ENCODE data around the gene DPP4. TPM values are rescaled to one million over a fixed set of nuclear protein-coding genes. Genes with fewer than 3 reads are reported as not detected.

The DPP4 gene
- total RNA-seq, 4 donors from 2014 or later: 1.6 to 6.7 (median 3.2) TPM

DNA sequence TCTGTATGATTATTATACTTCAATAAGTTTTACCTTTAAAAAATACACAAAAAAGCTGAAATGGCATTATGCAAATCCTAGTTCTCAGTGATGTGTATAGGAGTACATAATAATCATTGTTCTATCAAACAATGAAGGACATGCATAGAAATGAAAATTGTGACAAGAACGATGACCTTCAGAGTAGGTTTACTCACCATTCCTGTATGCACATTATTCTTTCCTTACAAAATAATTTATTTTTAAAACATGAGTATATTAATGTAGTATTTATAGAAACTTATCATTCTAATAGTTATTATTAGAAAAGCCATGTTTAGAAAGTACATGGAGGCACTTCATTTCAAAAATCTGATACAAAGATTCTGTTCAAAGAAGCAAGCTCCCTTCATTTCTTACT lies 32.7 kb upstream of the DPP4 start:
- TF ChIP-seq, protein P1, sequence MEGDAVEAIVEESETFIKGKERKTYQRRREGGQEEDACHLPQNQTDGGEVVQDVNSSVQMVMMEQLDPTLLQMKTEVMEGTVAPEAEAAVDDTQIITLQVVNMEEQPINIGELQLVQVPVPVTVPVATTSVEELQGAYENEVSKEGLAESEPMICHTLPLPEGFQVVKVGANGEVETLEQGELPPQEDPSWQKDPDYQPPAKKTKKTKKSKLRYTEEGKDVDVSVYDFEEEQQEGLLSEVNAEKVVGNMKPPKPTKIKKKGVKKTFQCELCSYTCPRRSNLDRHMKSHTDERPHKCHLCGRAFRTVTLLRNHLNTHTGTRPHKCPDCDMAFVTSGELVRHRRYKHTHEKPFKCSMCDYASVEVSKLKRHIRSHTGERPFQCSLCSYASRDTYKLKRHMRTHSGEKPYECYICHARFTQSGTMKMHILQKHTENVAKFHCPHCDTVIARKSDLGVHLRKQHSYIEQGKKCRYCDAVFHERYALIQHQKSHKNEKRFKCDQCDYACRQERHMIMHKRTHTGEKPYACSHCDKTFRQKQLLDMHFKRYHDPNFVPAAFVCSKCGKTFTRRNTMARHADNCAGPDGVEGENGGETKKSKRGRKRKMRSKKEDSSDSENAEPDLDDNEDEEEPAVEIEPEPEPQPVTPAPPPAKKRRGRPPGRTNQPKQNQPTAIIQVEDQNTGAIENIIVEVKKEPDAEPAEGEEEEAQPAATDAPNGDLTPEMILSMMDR (IDR thresholded peaks at IDR 0.05): no peak
- no peak for TF ChIP-seq POLR2A (IDR thresholded peaks at IDR 0.05)
- TF ChIP-seq EP300 (IDR thresholded peaks at IDR 0.05): no peak
- no peak for TF ChIP-seq POLR2AphosphoS5 (IDR thresholded peaks at IDR 0.05)
- ATAC-seq: no peak
- Histone ChIP-seq H3K36me3 (no peaks in the 10 kb centered on the region), H3K27me3 (no peaks in the 10 kb centered on the region), H3K9me3 (no peaks in the 10 kb centered on the region), H3K27ac (no peak overlapping the region), H3K4me1 (no peaks in the 10 kb centered on the region), H3K4me3 (no peak overlapping the region)
- WGBS, 2 donors (ENCODE audit: low coverage in 1 of 2): 42 to 53% methylated on average over 1 of the region's 1 CpG

DNA sequence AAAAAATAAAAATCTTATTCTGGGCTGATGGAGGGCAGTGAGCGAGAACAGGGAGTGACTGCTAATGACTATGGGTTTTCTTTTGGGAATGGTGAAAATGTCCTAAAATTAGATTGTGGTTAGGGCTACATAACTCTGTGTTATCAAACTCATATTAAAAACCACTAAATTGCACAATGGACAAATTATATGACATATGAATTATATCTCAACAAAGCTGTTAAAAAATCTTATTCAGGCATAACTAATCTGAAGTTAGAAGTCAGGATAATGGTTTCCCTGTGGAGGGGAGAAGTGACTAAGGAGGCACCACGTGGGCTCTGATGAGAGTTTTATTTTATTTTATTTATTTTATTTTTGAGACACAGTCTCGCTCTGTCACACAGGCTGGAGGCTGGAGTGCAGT lies 32.1 kb upstream of the DPP4 start:
- H3K4me3 ChIP-seq: no peak overlapping the region
- WGBS, 2 donors (ENCODE audit: low coverage in 1 of 2): 40 to 48% methylated on average over 3 of the region's 3 CpGs
- no peak for TF ChIP-seq EP300 (IDR thresholded peaks at IDR 0.05)
- TF ChIP-seq, protein P1 (IDR thresholded peaks at IDR 0.05): no peak
- no peak for TF ChIP-seq POLR2AphosphoS5 (IDR thresholded peaks at IDR 0.05)
- TF ChIP-seq POLR2A (IDR thresholded peaks at IDR 0.05): no peak
- no peaks in the 10 kb centered on the region for H3K4me1 ChIP-seq
- ATAC-seq: no peak
- H3K9me3 ChIP-seq: no peaks in the 10 kb centered on the region
- no peaks in the 10 kb centered on the region for H3K27me3 ChIP-seq
- no peak overlapping the region for H3K27ac ChIP-seq
- no peaks in the 10 kb centered on the region for H3K36me3 ChIP-seq

DNA sequence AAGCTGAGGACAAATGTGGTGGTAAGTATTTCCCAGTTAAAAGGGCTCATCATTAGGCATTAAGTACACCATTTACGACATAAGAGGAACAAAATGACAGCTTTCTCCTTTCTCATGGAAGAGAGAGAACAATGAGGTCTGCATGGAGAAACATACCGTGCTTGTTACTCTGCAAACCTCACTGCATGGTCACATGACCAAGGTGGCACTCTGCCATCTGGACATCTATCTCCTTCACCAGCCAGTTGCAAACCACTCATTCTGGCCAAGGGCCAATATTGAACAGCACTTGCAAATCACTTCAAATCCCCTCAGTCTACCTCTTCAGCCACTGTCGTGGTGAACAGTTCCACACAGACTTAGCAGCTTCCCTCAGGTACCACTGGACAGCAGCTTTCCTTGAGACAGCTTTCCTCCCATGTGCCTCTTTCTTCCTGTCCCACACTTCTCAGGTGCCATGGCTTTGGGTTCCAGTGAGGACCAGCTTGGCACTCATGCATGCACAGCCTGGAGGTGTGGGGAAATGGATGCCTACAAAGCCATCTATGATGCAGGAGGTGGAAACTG lies 29.5 kb upstream of the DPP4 start:
- Histone ChIP-seq H3K9me3 (no peaks in the 10 kb centered on the region), H3K4me1 (no peaks in the 10 kb centered on the region), H3K27me3 (no peaks in the 10 kb centered on the region), H3K27ac (no peak overlapping the region), H3K36me3 (no peaks in the 10 kb centered on the region), H3K4me3 (no peak overlapping the region)
- 26 to 50% methylated on average over 3 of the region's 3 CpGs for WGBS, 2 donors (ENCODE audit: low coverage in 1 of 2)
- TF ChIP-seq EP300 (IDR thresholded peaks at IDR 0.05): no peak
- no peak for TF ChIP-seq POLR2A (IDR thresholded peaks at IDR 0.05)
- no peak for TF ChIP-seq POLR2AphosphoS5 (IDR thresholded peaks at IDR 0.05)
- TF ChIP-seq, protein P1 (IDR thresholded peaks at IDR 0.05): no peak
- ATAC-seq: no peak

DNA sequence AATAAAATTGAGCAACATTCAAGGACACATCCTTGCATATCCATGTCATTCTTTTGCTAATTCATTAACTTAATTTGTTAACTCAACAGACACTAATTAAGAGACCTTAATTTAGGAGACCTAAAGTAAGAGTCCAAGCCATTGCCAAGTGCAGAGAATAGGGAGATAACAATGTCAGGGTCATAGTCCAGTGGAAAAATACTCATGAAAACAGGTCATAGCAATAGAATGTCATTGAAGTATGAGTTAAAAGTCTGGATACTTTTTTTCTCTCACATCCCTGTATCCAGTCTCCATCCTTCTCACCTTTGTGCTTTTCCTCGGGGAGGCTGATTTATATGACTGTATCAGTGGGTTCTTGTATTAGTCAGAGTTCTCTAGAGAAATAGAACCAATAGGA lies 26.6 kb upstream of the DPP4 start:
- no peak for ATAC-seq
- no peaks in the 10 kb centered on the region for H3K4me1 ChIP-seq
- no peak overlapping the region for H3K27ac ChIP-seq

DNA sequence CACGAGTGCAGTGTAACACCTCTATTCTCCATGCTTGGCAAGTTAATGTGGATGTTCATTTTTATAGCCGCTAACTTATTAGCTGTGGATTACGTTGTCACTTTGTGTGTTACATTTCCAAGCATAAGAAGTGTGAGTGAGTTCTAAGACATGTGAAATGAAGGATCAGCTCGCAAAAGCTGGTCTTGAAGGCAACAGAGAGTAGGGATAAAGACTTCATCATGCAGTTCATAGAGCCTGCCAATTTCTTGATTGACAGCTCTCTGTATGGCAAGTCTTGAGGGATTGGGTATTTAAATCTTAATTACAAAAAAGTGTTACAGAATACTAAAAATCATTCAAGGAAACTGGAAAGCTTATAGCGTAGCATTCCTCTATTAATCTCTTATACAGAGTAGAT lies 25.8 kb upstream of the DPP4 start:
- no peak for ATAC-seq
- Histone ChIP-seq H3K27me3 (no peaks in the 10 kb centered on the region), H3K36me3 (no peaks in the 10 kb centered on the region), H3K9me3 (no peaks in the 10 kb centered on the region), H3K27ac (no peak overlapping the region), H3K4me1 (no peaks in the 10 kb centered on the region), H3K4me3 (no peak overlapping the region)
- WGBS, 2 donors (ENCODE audit: low coverage in 1 of 2): 78 to 100% methylated on average over 1 to 5 of the region's 5 CpGs
- TF ChIP-seq EP300 (IDR thresholded peaks at IDR 0.05) (no peak), POLR2AphosphoS5 (IDR thresholded peaks at IDR 0.05) (no peak), POLR2A (IDR thresholded peaks at IDR 0.05) (no peak)
- TF ChIP-seq, protein P1 (IDR thresholded peaks at IDR 0.05): no peak

More for the DNA sequence above, 26.6 kb upstream of the DPP4 start:
- Histone ChIP-seq H3K27me3 (no peaks in the 10 kb centered on the region), H3K4me3 (no peak overlapping the region), H3K36me3 (no peaks in the 10 kb centered on the region), H3K9me3 (no peaks in the 10 kb centered on the region)
- TF ChIP-seq POLR2AphosphoS5 (IDR thresholded peaks at IDR 0.05): no peak
- TF ChIP-seq, protein P1 (IDR thresholded peaks at IDR 0.05): no peak
- no peak for TF ChIP-seq POLR2A (IDR thresholded peaks at IDR 0.05)
- TF ChIP-seq EP300 (IDR thresholded peaks at IDR 0.05): no peak
- WGBS, 2 donors (ENCODE audit: low coverage in 1 of 2): 33 to 55% methylated on average over 1 of the region's 1 CpG
